Endothelial cell of umbilical vein (primary cell): ENCODE results near the gene KLHL21. TPM values are rescaled to one million over a fixed set of nuclear protein-coding genes. Genes with fewer than 3 reads are reported as not detected.

Source experiments
- BruUV-seq: library from RNA; stranded (reverse); fragments of 400-500 nt; replicated peaks from 2 replicates; lab custom pipeline; 2021; lab: Mats Ljungman, UMichigan
- CTCF ChIA-PET: fragments of 300-600, 350-600 bp; sonication (Branson Sonifier 250); formaldehyde crosslinking; loops from one replicate; lab custom pipeline; 2021; ENCODE audit warnings: antibody characterized with exemption, inconsistent platforms; lab: Charles Lee
- POLR2A ChIA-PET: fragments of 300-600, 350-600 bp; sonication (Branson Sonifier 250); formaldehyde crosslinking; loops from one replicate; lab custom pipeline; 2021; ENCODE audit warnings: antibody characterized with exemption, inconsistent platforms; lab: Charles Lee
- DNase-seq: peaks from one replicate; pipeline ENCODE4 v3.0.0-alpha.2; 2011; ENCODE audit warnings: low read depth, low spot score
- FAIRE-seq: peaks from 2 replicates; lab custom pipeline; 2011; peaks lifted over from hg19 to GRCh38; lab: Jason Lieb, UNC
- H2AFZ ChIP-seq: 2 replicates; pipeline ENCODE4 v1.6.0; 2012; ENCODE audit warnings: low read depth, low read length, control low read depth, inconsistent platforms
- H3K27ac ChIP-seq: 2 replicates; pipeline ENCODE4 v1.5.1; 2011; ENCODE audit warnings: low read depth, mild to moderate bottlenecking, control low read depth, low read length, moderate library complexity; ENCODE audit not compliant: insufficient read depth
- H3K27me3 ChIP-seq, 2 experiments: 2 replicates each; pipeline versions ENCODE4 v1.6.0 to v1.6.1; 2011; ENCODE audit warnings: low read length in 2 of 2, mixed read lengths in 1 of 2; ENCODE audit not compliant: control insufficient read depth in 2 of 2, insufficient read depth in 2 of 2
- H3K36me3 ChIP-seq, 2 experiments: 2 replicates in 1 of 2; 3 replicates in 1 of 2; pipeline ENCODE4 v1.5.1; 2011; ENCODE audit warnings: low read length in 2 of 2, mild to moderate bottlenecking in 1 of 2, moderate library complexity in 1 of 2; ENCODE audit not compliant: control insufficient read depth in 2 of 2, insufficient read depth in 2 of 2; ENCODE audit errors: extremely low read depth in 1 of 2
- H3K4me1 ChIP-seq: 3 replicates; pipeline ENCODE4 v1.5.1; 2011; ENCODE audit warnings: mild to moderate bottlenecking, low read length; ENCODE audit not compliant: control insufficient read depth, insufficient read depth; ENCODE audit errors: extremely low read depth
- H3K4me2 ChIP-seq: 2 replicates; pipeline ENCODE4 v1.6.1; 2011; ENCODE audit warnings: low read length, control low read depth, mixed read lengths; ENCODE audit not compliant: insufficient read depth
- H3K4me3 ChIP-seq, 3 experiments: fragments of 200-600 bp in 1 of 3; sonication (generic), shearing (Covaris generic) in 1 of 3; replicated peaks in 1 of 3; 2 replicates each; pipeline ENCODE4 v1.5.1; 2011 to 2016; ENCODE audit warnings: control low read depth in 3 of 3, low read length in 3 of 3, mild to moderate bottlenecking in 2 of 3, inconsistent platforms in 1 of 3, low read depth in 1 of 3, moderate library complexity in 1 of 3; ENCODE audit not compliant: insufficient read depth in 1 of 3
- H3K79me2 ChIP-seq: 2 replicates; pipeline ENCODE4 v1.6.0; 2012; ENCODE audit warnings: low read length, inconsistent platforms; ENCODE audit not compliant: control insufficient read depth, insufficient read depth
- H3K9ac ChIP-seq: replicated peaks from 2 replicates; pipeline ENCODE3; 2011; ENCODE audit warnings: low read length, control low read depth; ENCODE audit not compliant: insufficient read depth; ENCODE audit errors: extremely low read depth
- H3K9me1 ChIP-seq: replicated peaks from 3 replicates; pipeline ENCODE4 v1.6.0; 2011; ENCODE audit warnings: mild to moderate bottlenecking, low read length; ENCODE audit not compliant: control insufficient read depth, insufficient read depth; ENCODE audit errors: extremely low read depth
- H3K9me3 ChIP-seq: replicated peaks from 2 replicates; pipeline ENCODE4 v1.5.1; 2012; ENCODE audit warnings: low read length, inconsistent platforms; ENCODE audit not compliant: control insufficient read depth, insufficient read depth
- H4K20me1 ChIP-seq: replicated peaks from 2 replicates; pipeline ENCODE3; 2011; ENCODE audit warnings: mild to moderate bottlenecking, low read length; ENCODE audit not compliant: control insufficient read depth, insufficient read depth; ENCODE audit errors: extremely low read depth
- EZH2 ChIP-seq: IDR thresholded peaks from 2 replicates; pipeline ENCODE4 v1.6.1; 2012; ENCODE audit warnings: borderline replicate concordance, low read depth, mild to moderate bottlenecking, moderate library complexity, low read length, inconsistent platforms; ENCODE audit not compliant: severe bottlenecking
- FOS ChIP-seq: IDR thresholded peaks from 2 replicates; pipeline ENCODE4 v1.6.1; 2011; ENCODE audit warnings: mild to moderate bottlenecking, low read length, moderate library complexity, borderline replicate concordance; ENCODE audit not compliant: insufficient read depth
- GATA2 ChIP-seq: IDR thresholded peaks from 2 replicates; pipeline ENCODE4 v1.7.0; 2011; ENCODE audit warnings: low read depth, mild to moderate bottlenecking, moderate library complexity, mixed read lengths, low read length; ENCODE audit not compliant: insufficient read length, insufficient read depth
- JUN ChIP-seq: IDR thresholded peaks from 2 replicates; pipeline ENCODE4 v1.6.1; 2011; ENCODE audit warnings: borderline replicate concordance, low read depth; ENCODE audit not compliant: insufficient read length, insufficient read depth
- MAX ChIP-seq: IDR thresholded peaks from 2 replicates; pipeline ENCODE4 v1.6.1; 2011; ENCODE audit not compliant: insufficient read depth, insufficient read length
- MYC ChIP-seq: IDR thresholded peaks from one replicate; pipeline ENCODE4 v1.6.1; 2011; ENCODE audit warnings: mild to moderate bottlenecking, low read depth, low read length
- POLR2A ChIP-seq: IDR thresholded peaks from 2 replicates; pipeline ENCODE4 v1.6.1; 2012; ENCODE audit warnings: low read depth, mild to moderate bottlenecking, control low read depth, low read length
- POLR2AphosphoS5 ChIP-seq: IDR thresholded peaks from 2 replicates; pipeline ENCODE4 v1.6.1; 2012; ENCODE audit warnings: low read depth, mild to moderate bottlenecking, control low read depth, low read length, moderate library complexity; ENCODE audit not compliant: insufficient read depth
- dilution Hi-C: fragments of 300-500 bp; cut with MboI; formaldehyde crosslinking; loops from one replicate; pipeline ENCODE4 v1.15.0; 2019; ENCODE audit warnings: low sequenced_read_pairs; ENCODE audit not compliant: extremely low pct_ligation_motif_present
- intact Hi-C: fragments of 100-400 bp; cut with micrococcal nuclease; formaldehyde crosslinking; loops from one replicate; pipeline ENCODE4 v1.10.0; 2022
- polyA plus RNA-seq, 4 experiments: library from polyadenylated mRNA; depleted of rRNA in 3 of 4; stranded (reverse) in 3 of 4; unstranded in 1 of 4; fragments of >200 nt; gene quantifications; 2 replicates each; pipeline versions ENCODE4 v1.2.1 to v1.2.3, GENCODE V29; 2011 to 2012; ENCODE audit warnings: missing spikeins in 1 of 4
- total RNA-seq: library from RNA; stranded (reverse); gene quantifications from 2 replicates; pipeline ENCODE4 v1.2.3, GENCODE V29; 2021
- TF ChIP-seq, protein P1 (sequence below), 2 donors: IDR thresholded peaks; 1 replicate in 1 of 2; 2 replicates in 1 of 2; pipeline ENCODE4 v1.5.1; 2011; ENCODE audit warnings: low read length in 2 of 2, mild to moderate bottlenecking in 2 of 2, moderate library complexity in 2 of 2, control low read depth in 1 of 2, inconsistent platforms in 1 of 2, low read depth in 1 of 2; ENCODE audit not compliant: insufficient read depth in 1 of 2; ENCODE audit errors: extremely low read depth in 1 of 2

The KLHL21 gene
- total and polyA plus RNA-seq, 2 donors (not counting 3 experiments of a cell fraction or from before 2014, with no cell fraction given) = 18.0 to 22.4 TPM

DNA sequence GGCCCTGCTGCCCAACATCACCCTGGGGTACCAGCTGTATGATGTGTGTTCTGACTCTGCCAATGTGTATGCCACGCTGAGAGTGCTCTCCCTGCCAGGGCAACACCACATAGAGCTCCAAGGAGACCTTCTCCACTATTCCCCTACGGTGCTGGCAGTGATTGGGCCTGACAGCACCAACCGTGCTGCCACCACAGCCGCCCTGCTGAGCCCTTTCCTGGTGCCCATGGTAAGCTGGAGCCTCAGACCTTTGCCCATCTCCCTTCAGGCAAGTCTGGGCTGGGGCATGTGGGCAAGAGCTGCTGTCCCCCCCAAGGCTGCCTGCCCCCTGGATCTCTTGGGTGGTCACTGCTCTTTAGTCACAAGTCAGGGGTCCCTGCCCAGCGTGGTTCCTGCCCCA, 31.7 kb downstream of the KLHL21 start:
- H3K4me1 ChIP-seq = no peaks in the 10 kb centered on the region
- FAIRE-seq = no peak
- H3K9me3 ChIP-seq = no peaks in the 10 kb centered on the region
- H3K4me2 ChIP-seq = no peak overlapping the region
- no peaks in the 10 kb centered on the region for H4K20me1 ChIP-seq
- H3K9ac ChIP-seq = no peak overlapping the region
- TF ChIP-seq JUN (no peak), MYC (no peak), MAX (no peak), POLR2AphosphoS5 (no peak), EZH2 (no peak), FOS (no peak), POLR2A (no peak), GATA2 (no peak)
- TF ChIP-seq, protein P1, sequence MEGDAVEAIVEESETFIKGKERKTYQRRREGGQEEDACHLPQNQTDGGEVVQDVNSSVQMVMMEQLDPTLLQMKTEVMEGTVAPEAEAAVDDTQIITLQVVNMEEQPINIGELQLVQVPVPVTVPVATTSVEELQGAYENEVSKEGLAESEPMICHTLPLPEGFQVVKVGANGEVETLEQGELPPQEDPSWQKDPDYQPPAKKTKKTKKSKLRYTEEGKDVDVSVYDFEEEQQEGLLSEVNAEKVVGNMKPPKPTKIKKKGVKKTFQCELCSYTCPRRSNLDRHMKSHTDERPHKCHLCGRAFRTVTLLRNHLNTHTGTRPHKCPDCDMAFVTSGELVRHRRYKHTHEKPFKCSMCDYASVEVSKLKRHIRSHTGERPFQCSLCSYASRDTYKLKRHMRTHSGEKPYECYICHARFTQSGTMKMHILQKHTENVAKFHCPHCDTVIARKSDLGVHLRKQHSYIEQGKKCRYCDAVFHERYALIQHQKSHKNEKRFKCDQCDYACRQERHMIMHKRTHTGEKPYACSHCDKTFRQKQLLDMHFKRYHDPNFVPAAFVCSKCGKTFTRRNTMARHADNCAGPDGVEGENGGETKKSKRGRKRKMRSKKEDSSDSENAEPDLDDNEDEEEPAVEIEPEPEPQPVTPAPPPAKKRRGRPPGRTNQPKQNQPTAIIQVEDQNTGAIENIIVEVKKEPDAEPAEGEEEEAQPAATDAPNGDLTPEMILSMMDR (IDR thresholded peaks at IDR 0.05; ENCODE audit: extremely low read depth in 1 of 2, insufficient read depth in 1 of 2, low read depth in 1 of 2, low read length in 2 of 2) = no peak
- peaks cover 5 to 13% of the 10 kb centered on the region in 2 experiments for H3K27me3 ChIP-seq
- BruUV-seq = no TSS peak
- H3K9me1 ChIP-seq = no peaks in the 10 kb centered on the region
- CTCF ChIA-PET = interaction anchor here (0.8 to 1.1 kb wide), 2 partner anchors 10 to 17 kb away, joined by 3 to 4 read pairs; partner anchors contain the start of gene NOL9
- dilution Hi-C loops (no loop called here), intact Hi-C loops (no loop called here)
- H3K27ac ChIP-seq = no peak overlapping the region
- POLR2A ChIA-PET = no interaction called here
- no peak overlapping the region for H3K4me3 ChIP-seq
- no peaks in the 10 kb centered on the region for H3K79me2 ChIP-seq
- H2AFZ ChIP-seq = no peak overlapping the region
- H3K36me3 ChIP-seq = no peaks in the 10 kb centered on the region
- DNase-seq = no peak
